Aorta (tissue), 5 donors: ENCODE measurements around the gene SH3RF3. TPM values are rescaled to one million over a fixed set of nuclear protein-coding genes. Genes with fewer than 3 reads are reported as not detected.
"Not testable (repeated sequence)": the region's sequence is repeated elsewhere in the genome, so short reads cannot be mapped to it uniquely, and the experiment has no call there.

Experiments used
- ATAC-seq: fragments of 200-7000 bp; cut with Tn5 transposase; one replicate; pipeline ENCODE4 v1.9.1; 2022; ENCODE audit warnings: moderate library complexity; ENCODE audit not compliant: low FRiP score
- DNase-seq, 2 donors: peaks; one replicate each; pipeline ENCODE4 v3.0.0-alpha.2; 2020
- H3K27ac ChIP-seq, 2 donors: one replicate each; pipeline ENCODE4 v1.5.1; 2013; ENCODE audit warnings: low read length in 2 of 2, mild to moderate bottlenecking in 2 of 2, moderate library complexity in 2 of 2, control low read depth in 1 of 2, inconsistent platforms in 1 of 2, low read depth in 1 of 2
- H3K27me3 ChIP-seq, 2 donors: one replicate each; pipeline ENCODE4 v1.6.1; 2013; ENCODE audit warnings: control low read depth in 1 of 2, low read length in 1 of 2, mild to moderate bottlenecking in 1 of 2, moderate library complexity in 1 of 2; ENCODE audit not compliant: insufficient read depth in 2 of 2, control insufficient read depth in 1 of 2
- H3K36me3 ChIP-seq, 2 donors: one replicate each; pipeline ENCODE4 v1.6.1; 2013; ENCODE audit warnings: control low read depth in 1 of 2, low read length in 1 of 2, mild to moderate bottlenecking in 1 of 2; ENCODE audit not compliant: insufficient read depth in 2 of 2, control insufficient read depth in 1 of 2
- H3K4me1 ChIP-seq, 2 donors: one replicate each; pipeline ENCODE4 v1.6.1; 2013; ENCODE audit warnings: low read length in 2 of 2, control low read depth in 1 of 2, mild to moderate bottlenecking in 1 of 2, moderate library complexity in 1 of 2; ENCODE audit not compliant: insufficient read depth in 2 of 2, control insufficient read depth in 1 of 2
- H3K4me3 ChIP-seq, 2 donors: one replicate each; pipeline ENCODE4 v1.5.1; 2013; ENCODE audit warnings: low read length in 2 of 2, control low read depth in 1 of 2, mild to moderate bottlenecking in 1 of 2
- H3K9me3 ChIP-seq: one replicate; pipeline ENCODE4 v1.6.1; 2013; ENCODE audit warnings: mild to moderate bottlenecking, low read length; ENCODE audit not compliant: control insufficient read depth
- WGBS, 2 donors: extraction: QIAGEN DNeasy Blood & Tissue Kit; methylation state at CpG; one replicate each; pipeline ENCODE4 v1.1.7; 2013; 5-methylcytosine and 5-hydroxymethylcytosine counted together
- intact Hi-C, 2 donors: fragments of 100-400 bp; cut with DNase I; formaldehyde crosslinking; loops; one replicate each; pipeline versions ENCODE4 v1.14.2 to v1.15.0; 2022
- polyA plus RNA-seq, 2 donors: library from polyadenylated mRNA; stranded (reverse); fragments of 200-250 nt; gene quantifications; one replicate each; pipeline ENCODE4 v1.2.3, GENCODE V29; 2013
- total RNA-seq, 2 donors: library from RNA; stranded (reverse); fragmentation: NEBNext Ultra II Directional; extraction: Animal tissue kit (Norgen Biotek cat#: 25700); gene quantifications; one replicate each; pipeline ENCODE4 v1.2.1, GENCODE V29; 2021
- donor health status: healthy with polysubstance abuse.
- donor health status: Bipolar disorder and iron deficiency.
- donor health status: DM: no; HTN: no; CAD: no.
- donor health status: DM: no; HTN: no; CAD: no.
- donor health status: DM: yes; HTN: yes; CAD: no.

SH3RF3 gene
- total and polyA plus RNA-seq, 4 donors, result 3.1 to 24.4 (median 18.0) TPM

- H3K9me3 ChIP-seq, DNase-seq, H3K4me1 ChIP-seq, intact Hi-C loops, H3K27me3 ChIP-seq, H3K27ac ChIP-seq, H3K4me3 ChIP-seq, H3K36me3 ChIP-seq, ATAC-seq: not testable (repeated sequence)
- WGBS, 2 donors, result 53 to 80% methylated on average over 2 of the region's 2 CpGs
Observed at GRCh38 chr2:109162367-109162766, 33.4 kb downstream of the SH3RF3 start.

- intact Hi-C loops, result no loop called here
- ATAC-seq, result peak; percentile 62
Observed at GRCh38 chr2:109162999-109163398, 34.0 kb downstream of the SH3RF3 start.

GRCh38 chr2:109164311-109164710 is 35.3 kb downstream of the SH3RF3 start:
- intact Hi-C loops, result loop anchor here (2.0 kb wide), 2 partner anchors 36 kb away; partner anchors contain the start of gene SH3RF3 (in 1 of the 2)
- H3K4me3 ChIP-seq, result no peak overlapping the region
- ATAC-seq, result no peak
- no peaks in the 10 kb centered on the region for H3K36me3 ChIP-seq
- H3K4me1 ChIP-seq, result peaks cover 7 to 9% of the 10 kb centered on the region in 2 donors
- peak overlapping the region; percentile 22 to 48 for H3K27ac ChIP-seq
- H3K27me3 ChIP-seq, result no peaks in the 10 kb centered on the region
- DNase-seq, result no peak
- 5 to 8% methylated on average over 1 of the region's 1 CpG for WGBS, 2 donors
- H3K9me3 ChIP-seq, result no peaks in the 10 kb centered on the region

More at GRCh38 chr2:109162999-109163398, 34.0 kb downstream of the SH3RF3 start:
- H3K4me1 ChIP-seq, result peaks cover 5 to 9% of the 10 kb centered on the region in 2 donors
- no peak overlapping the region for H3K27ac ChIP-seq
- H3K4me3 ChIP-seq, result no peak overlapping the region
- no peaks in the 10 kb centered on the region for H3K9me3 ChIP-seq
- 10% methylated on average over 7 of the region's 7 CpGs for WGBS, 2 donors
- no peaks in the 10 kb centered on the region for H3K36me3 ChIP-seq
- no peaks in the 10 kb centered on the region for H3K27me3 ChIP-seq
- DNase-seq, result peak; percentile 88 to 89

GRCh38 chr2:109164739-109165221 is 35.8 kb downstream of the SH3RF3 start:
- peaks cover 8 to 9% of the 10 kb centered on the region in 2 donors for H3K4me1 ChIP-seq
- no peaks in the 10 kb centered on the region for H3K36me3 ChIP-seq
- ATAC-seq, result peak; percentile 49
- H3K9me3 ChIP-seq, result no peaks in the 10 kb centered on the region
- intact Hi-C loops, result loop anchor here (2.0 to 5.0 kb wide), 3 partner anchors 32 to 36 kb away; partner anchors contain the start of gene SH3RF3 (in 1 of the 2)
- no peaks in the 10 kb centered on the region for H3K27me3 ChIP-seq
- peak overlapping the region; percentile 22 to 76 for H3K27ac ChIP-seq
- no peak overlapping the region for H3K4me3 ChIP-seq
- WGBS, 2 donors, result 0 to 7% methylated on average over 3 of the region's 3 CpGs
- DNase-seq, result peak; percentile 71 to 73

GRCh38 chr2:109166811-109167210 is 37.8 kb downstream of the SH3RF3 start:
- DNase-seq (no peak), ATAC-seq (no peak)
- WGBS, 2 donors, result 47 to 61% methylated on average over 2 of the region's 2 CpGs
- Histone ChIP-seq H3K27me3 (no peaks in the 10 kb centered on the region), H3K9me3 (no peaks in the 10 kb centered on the region), H3K27ac (no peak overlapping the region), H3K4me1 (peaks cover 8 to 13% of the 10 kb centered on the region in 2 donors), H3K4me3 (no peak overlapping the region), H3K36me3 (no peaks in the 10 kb centered on the region)
- intact Hi-C loops, result loop anchor here in 1 of 2 donors (5.0 kb wide), 1 partner anchor 35 kb away; no protein-coding TSS in a partner anchor

- no peaks in the 10 kb centered on the region for H3K27me3 ChIP-seq
- no peaks in the 10 kb centered on the region for H3K36me3 ChIP-seq
- no peaks in the 10 kb centered on the region for H3K9me3 ChIP-seq
- intact Hi-C loops, result loop anchor here in 1 of 2 donors (5.0 kb wide), 1 partner anchor 36 kb away; no protein-coding TSS in a partner anchor
- peaks cover 12 to 17% of the 10 kb centered on the region in 2 donors for H3K4me1 ChIP-seq
- WGBS, 2 donors, result 92 to 96% methylated on average over 2 of the region's 2 CpGs
- ATAC-seq (no peak), DNase-seq (no peak)
- no peak overlapping the region for H3K4me3 ChIP-seq
- peak overlapping the region in 1 of 2 donors; percentile 61 for H3K27ac ChIP-seq
Observed at GRCh38 chr2:109168086-109168485, 39.1 kb downstream of the SH3RF3 start.

- no peaks in the 10 kb centered on the region for H3K27me3 ChIP-seq
- no peak for DNase-seq
- 55 to 58% methylated on average over 2 of the region's 2 CpGs for WGBS, 2 donors
- no peaks in the 10 kb centered on the region for H3K36me3 ChIP-seq
- intact Hi-C loops, result loop anchor here in 1 of 2 donors (5.0 kb wide), 1 partner anchor 36 kb away; no protein-coding TSS in a partner anchor
- no peak overlapping the region for H3K4me3 ChIP-seq
- H3K27ac ChIP-seq, result no peak overlapping the region
- peaks cover 11 to 20% of the 10 kb centered on the region in 2 donors for H3K4me1 ChIP-seq
- H3K9me3 ChIP-seq, result no peaks in the 10 kb centered on the region
- ATAC-seq, result no peak
Observed at GRCh38 chr2:109168716-109169115, 39.7 kb downstream of the SH3RF3 start.

- Histone ChIP-seq H3K4me1 (peaks cover 10 to 18% of the 10 kb centered on the region in 2 donors), H3K27ac (peak overlapping the region; percentile 53 to 60)
Observed at GRCh38 chr2:109170645-109171044, 41.6 kb downstream of the SH3RF3 start.

More at GRCh38 chr2:109170645-109171044, 41.6 kb downstream of the SH3RF3 start:
- intact Hi-C loops, result no loop called here
- Histone ChIP-seq H3K27me3 (no peaks in the 10 kb centered on the region), H3K4me3 (no peak overlapping the region), H3K9me3 (no peaks in the 10 kb centered on the region), H3K36me3 (no peaks in the 10 kb centered on the region)
- no peak for ATAC-seq
- no peak for DNase-seq
- WGBS, 2 donors, result 80 to 88% methylated on average over 6 of the region's 6 CpGs
